Cardiac fibroblast (primary cell): Measurements from ENCODE around the gene SH3BP4.
A peak's percentile ranks its signal among the peaks of the same experiment; 100 is the strongest.

Experiments
- DNase-seq, 2 donors: peaks; one replicate each; pipeline versions ENCODE4 v3.0.0 to v3.0.0-alpha.2; 2010; ENCODE audit warnings: low read depth in 2 of 2
- H3K4me3 ChIP-seq, 2 donors: replicated peaks in 1 of 2; 1 replicate in 1 of 2; 2 replicates in 1 of 2; pipeline ENCODE4 v1.5.1; 2011; ENCODE audit warnings: low read depth in 2 of 2, low read length in 2 of 2, mild to moderate bottlenecking in 2 of 2, moderate library complexity in 1 of 2
- TF ChIP-seq, protein P1 (sequence below): IDR thresholded peaks from one replicate; pipeline ENCODE4 v1.5.1; 2011; ENCODE audit warnings: low read depth, mild to moderate bottlenecking, low read length, inconsistent platforms

Gene SH3BP4

DNA sequence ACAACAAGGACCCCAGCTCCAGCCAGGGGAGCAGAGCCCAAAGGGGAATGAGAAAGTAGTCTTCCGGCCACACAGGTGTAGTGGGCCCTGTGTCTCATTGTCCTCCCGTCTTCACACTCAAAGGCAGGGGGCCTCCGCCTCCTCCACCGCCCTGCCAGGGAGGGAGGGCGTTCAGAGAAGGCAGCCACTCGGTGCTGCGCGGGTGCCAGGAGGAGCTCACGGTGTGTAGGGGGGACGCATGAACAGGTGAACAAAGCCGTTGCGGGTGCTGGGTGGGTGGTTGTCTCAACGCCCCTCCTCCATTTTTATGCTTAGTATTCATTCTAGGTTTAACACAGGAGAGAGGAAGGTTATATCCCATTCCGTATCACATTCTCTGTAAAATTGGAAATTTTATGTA lies 36.7 kb downstream of the SH3BP4 start:
- H3K4me3 ChIP-seq = no peak overlapping the region
- TF ChIP-seq, protein P1, sequence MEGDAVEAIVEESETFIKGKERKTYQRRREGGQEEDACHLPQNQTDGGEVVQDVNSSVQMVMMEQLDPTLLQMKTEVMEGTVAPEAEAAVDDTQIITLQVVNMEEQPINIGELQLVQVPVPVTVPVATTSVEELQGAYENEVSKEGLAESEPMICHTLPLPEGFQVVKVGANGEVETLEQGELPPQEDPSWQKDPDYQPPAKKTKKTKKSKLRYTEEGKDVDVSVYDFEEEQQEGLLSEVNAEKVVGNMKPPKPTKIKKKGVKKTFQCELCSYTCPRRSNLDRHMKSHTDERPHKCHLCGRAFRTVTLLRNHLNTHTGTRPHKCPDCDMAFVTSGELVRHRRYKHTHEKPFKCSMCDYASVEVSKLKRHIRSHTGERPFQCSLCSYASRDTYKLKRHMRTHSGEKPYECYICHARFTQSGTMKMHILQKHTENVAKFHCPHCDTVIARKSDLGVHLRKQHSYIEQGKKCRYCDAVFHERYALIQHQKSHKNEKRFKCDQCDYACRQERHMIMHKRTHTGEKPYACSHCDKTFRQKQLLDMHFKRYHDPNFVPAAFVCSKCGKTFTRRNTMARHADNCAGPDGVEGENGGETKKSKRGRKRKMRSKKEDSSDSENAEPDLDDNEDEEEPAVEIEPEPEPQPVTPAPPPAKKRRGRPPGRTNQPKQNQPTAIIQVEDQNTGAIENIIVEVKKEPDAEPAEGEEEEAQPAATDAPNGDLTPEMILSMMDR = no peak
- no peak for DNase-seq

DNA sequence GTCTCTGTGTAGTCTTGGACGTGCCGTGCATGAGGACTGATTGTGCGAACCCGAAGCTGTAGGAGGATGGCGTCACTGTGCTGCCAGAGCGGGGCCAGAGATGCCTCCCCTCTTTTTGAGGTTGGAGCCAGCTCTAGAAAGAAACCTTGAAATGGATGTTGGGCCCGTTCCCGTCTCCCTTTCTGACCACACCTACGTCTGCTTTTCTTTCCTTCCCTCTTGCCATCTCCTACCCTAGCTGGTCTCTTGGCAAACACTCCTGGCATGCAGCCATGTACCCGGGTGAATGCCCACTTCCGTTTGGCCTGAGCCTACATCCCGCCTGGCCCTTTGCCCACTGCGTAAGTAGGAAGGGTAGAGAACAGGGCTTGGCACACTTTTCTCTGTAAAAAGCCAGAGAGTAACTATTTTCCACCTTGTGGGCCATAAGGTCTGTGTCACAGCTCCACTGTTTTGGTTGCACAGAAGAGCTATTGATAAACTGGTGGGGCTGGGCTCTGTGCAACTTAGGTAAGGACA lies 37.4 kb downstream of the SH3BP4 start:
- H3K4me3 ChIP-seq = no peak overlapping the region
- peak in 1 of 2 donors; percentile 83 for DNase-seq

DNA sequence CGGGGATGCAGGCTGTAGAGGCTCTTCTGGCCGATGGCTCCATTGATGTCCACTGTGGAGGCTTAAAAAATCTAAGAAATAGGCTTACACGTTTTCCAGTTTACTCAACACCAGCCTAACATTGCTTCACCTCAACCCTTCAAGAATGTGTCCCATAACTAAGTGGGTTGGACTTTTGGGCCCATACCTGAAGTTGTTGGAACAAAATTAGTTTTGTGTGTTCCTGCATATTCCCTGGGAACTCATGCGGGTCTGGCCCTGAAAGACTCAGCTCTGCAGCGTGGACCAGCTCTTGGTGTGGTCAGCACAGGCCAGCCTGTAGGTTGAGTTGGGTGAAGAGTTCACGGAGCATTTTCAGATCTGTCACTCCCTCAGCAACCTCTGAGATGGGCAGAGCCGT lies 38.5 kb downstream of the SH3BP4 start:
- TF ChIP-seq, protein P1 = no peak
- no peak overlapping the region for H3K4me3 ChIP-seq
- DNase-seq = no peak

More for the DNA sequence above, 37.4 kb downstream of the SH3BP4 start:
- TF ChIP-seq, protein P1 = no peak

DNA sequence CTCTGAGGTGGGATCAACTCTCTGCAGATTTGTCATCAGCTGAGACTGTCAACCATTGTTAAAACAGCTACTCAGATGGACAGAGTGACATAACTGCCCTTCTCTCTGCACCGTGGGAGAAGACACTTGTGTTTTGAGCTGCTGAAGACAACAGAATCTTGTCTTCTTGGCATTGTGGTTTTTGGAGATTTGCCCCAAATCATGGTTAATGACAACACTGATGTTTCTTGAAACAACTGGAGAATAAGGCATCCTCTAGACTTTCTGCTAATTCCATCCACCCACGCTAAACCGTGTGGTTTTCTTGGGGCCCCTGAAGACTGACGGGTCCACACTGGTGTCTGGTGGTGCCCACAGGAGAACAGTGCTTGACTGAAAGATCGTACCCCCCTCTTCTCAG lies 39.5 kb downstream of the SH3BP4 start:
- TF ChIP-seq, protein P1 = no peak
- no peak overlapping the region for H3K4me3 ChIP-seq
- DNase-seq = no peak

DNA sequence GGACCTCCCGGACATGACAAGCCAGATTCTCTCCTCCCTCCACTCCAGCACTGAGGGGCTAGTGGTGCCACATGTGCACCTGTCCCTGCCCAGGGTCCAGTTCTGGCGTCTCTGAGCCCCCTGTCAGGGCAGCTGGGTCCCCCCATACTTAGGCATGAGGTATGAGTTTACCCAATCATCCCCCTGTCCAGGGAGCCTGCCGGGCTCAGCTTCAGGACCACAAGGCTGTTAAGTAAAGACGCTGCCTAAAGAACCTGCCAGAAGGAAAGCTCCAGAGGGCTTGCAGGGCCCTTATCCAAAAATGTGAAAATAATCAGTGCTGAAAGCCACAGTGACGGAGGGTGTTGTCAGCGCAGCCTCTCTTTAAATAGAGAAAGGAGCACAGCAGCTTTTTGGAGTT lies 40.0 kb downstream of the SH3BP4 start:
- no peak overlapping the region for H3K4me3 ChIP-seq
- DNase-seq = peak in 1 of 2 donors; percentile 31
- TF ChIP-seq, protein P1 = no peak

DNA sequence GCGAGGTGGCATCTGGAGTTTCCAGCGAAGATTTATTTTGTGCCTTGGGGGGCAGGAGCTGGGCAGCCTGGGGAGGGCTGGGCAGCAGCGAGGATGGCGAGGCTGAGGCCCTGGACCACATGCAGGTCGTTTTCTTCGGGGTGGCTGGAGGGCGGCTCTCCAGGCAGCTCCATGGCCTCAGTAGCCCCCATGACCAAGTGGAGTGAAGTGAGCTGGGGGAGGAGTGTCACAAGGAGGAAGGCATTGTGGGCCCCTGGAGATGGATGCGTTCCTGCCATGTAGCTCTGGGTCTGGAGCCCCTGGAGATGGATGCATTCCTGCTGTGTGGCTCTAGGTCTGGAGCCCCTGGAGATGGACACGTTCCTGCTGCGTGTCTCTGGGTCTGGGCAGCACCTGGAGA lies 40.4 kb downstream of the SH3BP4 start:
- TF ChIP-seq, protein P1 = no peak
- DNase-seq = no peak
- H3K4me3 ChIP-seq = no peak overlapping the region

DNA sequence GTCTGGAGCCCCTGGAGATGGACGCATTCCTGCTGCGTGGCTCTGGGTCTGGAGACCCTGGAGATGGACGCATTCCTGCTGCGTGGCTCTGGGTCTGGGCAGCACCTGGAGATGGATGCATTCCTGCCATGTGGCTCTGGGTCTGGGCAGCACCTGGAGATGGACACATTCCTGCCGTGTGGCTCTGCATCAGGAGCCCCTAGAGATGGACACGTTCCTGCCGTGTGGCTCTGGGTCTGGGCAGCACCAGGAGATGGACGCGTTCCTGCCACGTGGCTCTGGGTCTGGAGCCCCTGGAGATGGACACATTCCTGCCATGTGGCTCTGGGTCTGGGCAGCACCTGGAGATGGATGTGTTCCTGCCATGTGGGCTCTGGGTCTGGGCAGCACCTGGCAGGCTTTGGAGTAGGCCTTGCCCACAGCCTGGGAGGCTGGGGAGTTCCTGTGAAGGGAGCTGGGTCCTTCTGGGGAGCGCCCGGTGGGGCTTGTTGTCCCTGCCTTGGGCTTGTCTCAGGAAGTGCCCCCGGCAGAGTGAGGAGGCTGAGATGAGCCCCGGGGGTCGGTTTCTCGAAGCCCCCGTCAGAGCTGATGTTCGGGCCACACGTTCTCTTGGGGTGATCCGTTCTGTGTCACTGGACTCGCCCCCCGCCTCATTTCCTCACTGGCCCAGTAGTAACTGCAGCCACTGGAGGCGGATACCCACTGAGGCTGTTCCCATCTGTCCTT lies 41.0 kb downstream of the SH3BP4 start:
- no peak overlapping the region for H3K4me3 ChIP-seq
- TF ChIP-seq, protein P1 = no peak
- no peak for DNase-seq
